Measurements from ENCODE around the gene FAM3A. TPM values are rescaled to one million over a fixed set of nuclear protein-coding genes. Genes with fewer than 3 reads are reported as not detected.
"Not testable (repeated sequence)": the region's sequence is repeated elsewhere in the genome, so short reads cannot be mapped to it uniquely, and the experiment has no call there.

FAM3A gene
- total RNA-seq, 1 donor from 2014 or later, result 35.3 TPM

- no peak for DNase-seq (ENCODE audit: low spot score)
- ATAC-seq, result no peak
These were observed 9.3 kb downstream of the FAM3A start for GRCh38 chrX:154506483-154507332.

GRCh38 chrX:154505734-154506133 is 10.3 kb downstream of the FAM3A start:
- ATAC-seq, result no peak
- DNase-seq (ENCODE audit: low spot score), result no peak

GRCh38 chrX:154502989-154503388 is 13.0 kb downstream of the FAM3A start:
- ATAC-seq (no peak), DNase-seq (ENCODE audit: low spot score) (no peak)

- DNase-seq (ENCODE audit: low spot score), result no peak
- ATAC-seq, result no peak
These were observed 13.9 kb downstream of the FAM3A start for GRCh38 chrX:154502098-154502497.

- not testable (repeated sequence) for DNase-seq (ENCODE audit: low spot score); ATAC-seq
These were observed 14.6 kb downstream of the FAM3A start for GRCh38 chrX:154501423-154501822.

GRCh38 chrX:154496591-154497137 is 19.4 kb downstream of the FAM3A start:
- DNase-seq (ENCODE audit: low spot score); ATAC-seq: not testable (repeated sequence)

GRCh38 chrX:154495472-154495922 is 20.5 kb downstream of the FAM3A start:
- DNase-seq (ENCODE audit: low spot score) (no peak), ATAC-seq (no peak)

- ATAC-seq, result no peak
- DNase-seq (ENCODE audit: low spot score), result no peak
These were observed 21.3 kb downstream of the FAM3A start for GRCh38 chrX:154494715-154495114.

GRCh38 chrX:154490414-154491083 is 25.5 kb downstream of the FAM3A start, which contains the start of gene SLC10A3:
TSS of gene SLC10A3 (minus strand) at chrX:154490629. CDS start at chrX:154488940, 1,689 bp downstream.
- ATAC-seq, result peak; percentile 85
- DNase-seq (ENCODE audit: low spot score), result peak; percentile 95

- DNase-seq (ENCODE audit: low spot score), result no peak
These were observed 26.0 kb downstream of the FAM3A start for GRCh38 chrX:154490021-154490413.

GRCh38 chrX:154489182-154489581 is 26.9 kb downstream of the FAM3A start:
- ATAC-seq, result no peak

More at GRCh38 chrX:154490021-154490413, 26.0 kb downstream of the FAM3A start:
- no peak for ATAC-seq

GRCh38 chrX:154488336-154489075 is 27.5 kb downstream of the FAM3A start:
- no peak for DNase-seq (ENCODE audit: low spot score)

More at GRCh38 chrX:154489182-154489581, 26.9 kb downstream of the FAM3A start:
- DNase-seq (ENCODE audit: low spot score), result no peak

GRCh38 chrX:154487518-154488290 is 28.3 kb downstream of the FAM3A start:
- ATAC-seq (no peak), DNase-seq (ENCODE audit: low spot score) (no peak)

More at GRCh38 chrX:154488336-154489075, 27.5 kb downstream of the FAM3A start:
- ATAC-seq, result no peak

- ATAC-seq (peak; percentile 63), DNase-seq (ENCODE audit: low spot score) (peak; percentile 61)
These were observed 29.4 kb downstream of the FAM3A start, which contains the start of gene UBL4A for GRCh38 chrX:154486396-154487207. TSS of gene UBL4A (minus strand) at chrX:154486615. CDS start at chrX:154486584, 31 bp downstream.

GRCh38 chrX:154486052-154486395 is 30.0 kb downstream of the FAM3A start:
- ATAC-seq, result no peak
- peak; percentile 54 for DNase-seq (ENCODE audit: low spot score)

GRCh38 chrX:154485150-154486051 is 30.6 kb downstream of the FAM3A start:
- DNase-seq (ENCODE audit: low spot score) (no peak), ATAC-seq (peak; percentile 49)

GRCh38 chrX:154484255-154485149 is 31.5 kb downstream of the FAM3A start:
- ATAC-seq, result no peak

More at GRCh38 chrX:154484255-154485149, 31.5 kb downstream of the FAM3A start:
- no peak for DNase-seq (ENCODE audit: low spot score)
